ENCODE results near the gene CEP20.

- TF ChIP-seq, protein P1, sequence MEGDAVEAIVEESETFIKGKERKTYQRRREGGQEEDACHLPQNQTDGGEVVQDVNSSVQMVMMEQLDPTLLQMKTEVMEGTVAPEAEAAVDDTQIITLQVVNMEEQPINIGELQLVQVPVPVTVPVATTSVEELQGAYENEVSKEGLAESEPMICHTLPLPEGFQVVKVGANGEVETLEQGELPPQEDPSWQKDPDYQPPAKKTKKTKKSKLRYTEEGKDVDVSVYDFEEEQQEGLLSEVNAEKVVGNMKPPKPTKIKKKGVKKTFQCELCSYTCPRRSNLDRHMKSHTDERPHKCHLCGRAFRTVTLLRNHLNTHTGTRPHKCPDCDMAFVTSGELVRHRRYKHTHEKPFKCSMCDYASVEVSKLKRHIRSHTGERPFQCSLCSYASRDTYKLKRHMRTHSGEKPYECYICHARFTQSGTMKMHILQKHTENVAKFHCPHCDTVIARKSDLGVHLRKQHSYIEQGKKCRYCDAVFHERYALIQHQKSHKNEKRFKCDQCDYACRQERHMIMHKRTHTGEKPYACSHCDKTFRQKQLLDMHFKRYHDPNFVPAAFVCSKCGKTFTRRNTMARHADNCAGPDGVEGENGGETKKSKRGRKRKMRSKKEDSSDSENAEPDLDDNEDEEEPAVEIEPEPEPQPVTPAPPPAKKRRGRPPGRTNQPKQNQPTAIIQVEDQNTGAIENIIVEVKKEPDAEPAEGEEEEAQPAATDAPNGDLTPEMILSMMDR (IDR thresholded peaks at IDR 0.05), result no peak
- TF ChIP-seq POLR2A (IDR thresholded peaks at IDR 0.05), result no peak
These were observed 72.2 kb downstream of the CEP20 start for GRCh38 chr16:15816228-15816627.

Data from thyroid gland (tissue), 4 donors.